ENCODE data around the gene ARMC3.

The ARMC3 gene

DNA sequence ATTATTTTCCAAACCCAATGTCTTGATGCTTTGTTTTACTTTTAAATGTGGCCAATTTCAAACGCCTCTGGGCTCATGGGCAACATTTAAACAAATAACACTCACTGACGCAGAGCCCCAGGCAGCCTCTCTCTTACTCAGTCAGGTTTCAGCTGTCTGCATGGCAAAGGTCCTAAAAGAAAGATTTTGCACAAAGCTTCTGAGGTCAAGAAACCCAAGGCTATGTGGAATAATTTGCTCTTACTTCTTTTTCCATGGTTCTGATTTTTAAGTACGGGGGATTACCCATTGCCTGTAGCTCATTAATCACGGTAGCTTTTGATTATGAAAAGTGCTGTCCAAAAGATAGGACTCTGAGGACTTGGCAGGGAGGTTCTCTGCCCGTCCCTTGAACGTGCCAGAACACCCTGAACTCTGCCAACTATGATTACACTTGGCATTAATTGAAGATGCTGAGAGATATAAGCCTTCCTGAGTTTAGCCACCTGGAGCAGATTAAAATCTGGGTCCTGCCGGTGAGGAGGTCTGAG lies 153.4 kb downstream of the ARMC3 start:
- no peak for DNase-seq

GRCh38 chr10:23081891-23082290 lies 154.0 kb downstream of the ARMC3 start:
- DNase-seq = no peak

Data from NCI-H510A (cell line).